Measurements from ENCODE around the gene NUTF2.
"Not testable (repeated sequence)": the region's sequence is repeated elsewhere in the genome, so short reads cannot be mapped to it uniquely, and the experiment has no call there.

The NUTF2 gene

DNA sequence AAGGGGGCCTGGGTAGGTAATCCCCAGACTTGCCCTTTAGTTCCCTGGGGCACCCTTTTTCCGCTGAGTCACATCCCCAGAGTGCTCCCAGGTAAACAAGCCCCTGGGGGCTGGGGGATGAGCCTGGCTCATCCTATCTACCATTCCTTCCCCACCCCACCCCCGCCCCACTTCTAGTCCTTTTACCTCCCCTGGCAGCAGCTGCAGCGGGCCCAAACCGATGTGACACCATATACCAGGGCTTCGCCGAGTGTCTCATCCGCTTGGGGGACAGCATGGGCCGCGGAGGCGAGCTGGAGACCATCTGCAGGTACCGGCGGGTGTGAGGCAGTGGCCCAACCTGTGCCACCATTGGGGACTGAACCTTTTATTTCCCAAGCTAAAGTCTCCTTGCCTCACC is 38.8 kb downstream of the NUTF2 start:
- DNase-seq (ENCODE audit: low read depth), result no peak

DNA sequence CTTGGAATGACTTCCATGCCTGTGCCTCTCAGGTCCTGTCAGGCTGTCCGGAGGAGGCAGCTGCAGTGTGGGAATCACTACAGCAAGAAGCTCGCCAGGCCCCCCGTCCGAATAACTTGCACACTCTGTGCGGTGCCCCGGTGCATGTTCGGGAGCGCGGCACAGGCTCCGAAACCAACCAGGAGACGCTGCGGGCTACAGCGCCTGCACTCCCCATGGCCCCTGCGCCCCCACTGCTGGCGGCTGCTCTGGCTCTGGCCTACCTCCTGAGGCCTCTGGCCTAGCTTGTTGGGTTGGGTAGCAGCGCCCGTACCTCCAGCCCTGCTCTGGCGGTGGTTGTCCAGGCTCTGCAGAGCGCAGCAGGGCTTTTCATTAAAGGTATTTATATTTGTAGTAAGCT is 39.2 kb downstream of the NUTF2 start:
- DNase-seq (ENCODE audit: low read depth), result no peak

DNA sequence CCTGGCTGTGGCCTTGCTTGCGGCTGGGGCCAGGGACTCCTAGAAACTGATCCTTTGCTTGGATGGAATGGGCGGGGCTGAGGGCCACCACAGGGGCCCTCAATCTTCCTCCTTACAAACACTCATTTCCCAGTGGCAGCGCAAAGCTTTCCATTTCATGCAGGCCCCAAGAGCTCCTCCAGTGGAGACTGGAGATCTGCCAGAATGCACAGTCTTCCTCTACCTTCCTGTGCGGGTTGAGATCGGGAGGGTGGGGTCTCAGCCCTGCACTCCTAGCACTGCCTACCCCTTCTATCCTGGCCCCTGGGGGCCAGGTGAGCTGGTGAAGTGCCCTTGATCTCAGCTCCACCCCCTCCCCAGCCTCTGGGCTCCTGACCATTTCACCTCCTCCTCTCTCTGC is 39.7 kb downstream of the NUTF2 start:
- no peak for DNase-seq (ENCODE audit: low read depth)

DNA sequence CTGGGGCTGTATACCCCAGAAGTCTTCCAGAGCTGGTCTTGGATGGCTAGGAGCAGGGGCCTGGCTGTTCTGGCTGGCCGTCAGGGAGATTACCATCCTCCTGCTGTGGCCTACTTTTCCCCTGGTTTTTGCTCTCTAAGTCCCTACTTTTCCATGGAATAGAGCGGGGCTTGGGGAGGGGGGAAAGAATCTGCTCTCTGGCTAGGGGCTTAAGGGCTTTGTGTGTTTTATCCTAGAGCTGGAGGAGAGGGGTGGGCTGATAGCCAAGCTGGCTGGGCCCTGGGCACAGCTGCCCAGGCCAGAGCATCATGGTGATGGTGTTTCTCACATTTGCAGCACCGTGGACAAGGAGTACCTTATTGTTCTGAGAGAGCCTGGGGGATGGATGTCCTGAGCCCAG is 41.6 kb downstream of the NUTF2 start:
- DNase-seq (ENCODE audit: low read depth), result no peak

DNA sequence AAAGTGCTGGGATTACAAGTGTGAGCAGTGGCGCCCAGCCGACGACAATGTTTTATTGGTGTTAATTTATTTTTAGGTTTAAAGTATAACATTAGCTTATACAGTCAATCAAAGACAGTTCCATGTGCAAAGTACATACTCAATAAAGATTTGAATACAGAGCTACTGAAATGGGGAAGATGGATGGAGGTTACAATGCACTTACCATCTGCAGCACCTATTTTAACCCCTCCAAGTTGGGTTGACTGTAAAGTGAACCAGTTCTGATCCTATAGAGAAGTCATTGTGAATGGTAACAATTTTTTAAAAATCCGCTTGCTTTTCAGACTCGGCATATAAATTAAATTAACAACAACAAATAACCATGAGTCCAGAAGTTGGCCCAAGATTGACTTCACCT is 45.6 kb downstream of the NUTF2 start:
- DNase-seq (ENCODE audit: low read depth), result no peak

DNA sequence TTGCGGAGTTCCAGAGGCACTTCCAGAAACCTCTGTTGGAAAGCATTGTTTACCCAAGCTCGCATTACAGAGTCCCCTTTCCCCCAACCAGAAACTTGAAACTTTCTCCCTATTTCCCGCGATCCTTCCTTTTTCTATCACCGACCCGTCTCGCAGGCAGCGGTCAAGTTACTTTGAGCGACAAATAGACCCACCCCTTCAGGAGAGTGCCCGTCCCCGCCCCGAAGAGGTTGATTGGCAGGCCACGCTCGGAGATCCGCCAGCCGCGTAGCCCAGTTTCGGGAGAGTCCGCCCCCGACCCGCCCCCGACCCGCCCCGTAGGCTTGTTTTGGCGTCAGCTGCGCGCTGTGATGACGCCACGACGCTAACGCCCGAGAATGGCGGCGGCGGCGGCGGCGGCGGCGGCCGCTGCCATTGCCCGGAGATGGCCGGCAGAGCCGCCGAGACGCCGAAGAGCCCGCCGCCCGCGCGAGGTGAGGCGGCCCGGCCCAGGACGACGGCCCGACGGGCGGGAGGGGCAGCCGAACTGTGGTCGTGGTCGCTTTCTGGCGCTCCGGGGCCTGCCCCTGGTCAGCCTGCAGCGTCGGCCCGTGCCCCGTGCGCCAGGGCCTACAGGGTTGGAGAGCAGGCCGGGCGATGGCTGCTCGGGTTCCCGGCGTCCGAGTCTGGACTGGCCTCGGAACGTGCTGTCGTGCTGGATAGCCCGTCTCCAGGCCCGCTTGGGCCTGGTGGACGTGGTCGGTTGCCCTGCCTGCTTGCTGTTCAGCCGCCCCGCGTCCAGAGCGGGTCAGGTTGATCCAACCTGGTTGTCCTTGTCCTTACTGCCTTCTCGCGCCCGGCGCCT is 46.4 kb downstream of the NUTF2 start, which contains the start of gene PSKH1:
Gene PSKH1, plus strand, starts transcription at position 356 of the 844 bp plus-strand sequence. CDS start 15,496 bp downstream, outside the sequence.
- peak; percentile 91 for DNase-seq (ENCODE audit: low read depth)

DNA sequence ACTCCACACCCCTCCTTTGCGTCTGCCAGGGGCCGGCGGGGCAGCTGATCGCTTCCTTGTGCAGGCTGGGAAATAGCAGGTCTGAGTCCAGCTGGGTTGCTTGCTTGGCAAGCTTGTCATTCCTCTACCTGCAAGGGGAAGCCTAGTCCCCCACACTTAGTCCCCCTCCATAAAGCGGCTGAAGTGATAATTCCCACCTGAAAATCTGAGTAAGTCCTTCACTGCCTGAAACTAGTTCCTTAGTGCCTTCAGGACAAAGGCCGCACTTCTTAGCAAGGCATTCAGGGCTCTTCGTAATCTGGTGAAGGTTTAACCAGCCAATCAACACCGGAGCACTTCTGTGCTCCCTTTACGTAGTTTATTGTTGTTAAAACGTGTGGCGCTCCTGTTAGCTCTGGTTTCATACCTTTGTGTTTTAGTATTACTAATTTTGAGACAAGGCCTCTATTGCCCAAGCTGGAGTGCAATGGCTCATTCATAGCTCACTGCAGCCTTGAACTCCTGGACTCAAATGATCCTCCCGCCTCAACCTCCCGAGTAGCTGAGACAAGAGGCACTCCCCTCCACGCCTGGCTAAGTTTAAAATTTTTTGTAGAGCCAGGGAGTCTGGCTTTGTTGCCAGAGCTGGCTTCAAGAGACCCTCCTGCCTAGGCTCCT is 47.1 kb downstream of the NUTF2 start:
- no peak for DNase-seq (ENCODE audit: low read depth)

DNA sequence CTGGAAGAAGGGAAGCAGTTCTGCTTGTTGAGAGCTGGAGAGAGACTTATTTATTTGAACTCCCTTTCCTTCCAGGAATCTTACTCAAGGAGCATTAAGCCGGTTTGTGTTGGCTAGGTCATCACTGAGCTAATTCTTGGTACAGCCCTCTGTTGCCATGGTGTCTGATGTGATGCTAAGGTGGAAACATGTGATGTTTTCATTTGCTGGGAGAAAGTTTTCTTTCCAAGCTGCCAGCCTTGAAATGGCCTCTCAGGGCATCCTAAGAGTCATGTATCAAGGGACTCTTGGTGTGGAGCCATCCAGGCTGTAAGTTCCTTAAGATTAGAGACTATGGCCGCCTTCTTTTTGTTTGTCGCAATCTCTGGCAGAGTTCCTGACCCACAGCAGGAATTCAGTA is 50.5 kb downstream of the NUTF2 start:
- DNase-seq (ENCODE audit: low read depth), result no peak

DNA sequence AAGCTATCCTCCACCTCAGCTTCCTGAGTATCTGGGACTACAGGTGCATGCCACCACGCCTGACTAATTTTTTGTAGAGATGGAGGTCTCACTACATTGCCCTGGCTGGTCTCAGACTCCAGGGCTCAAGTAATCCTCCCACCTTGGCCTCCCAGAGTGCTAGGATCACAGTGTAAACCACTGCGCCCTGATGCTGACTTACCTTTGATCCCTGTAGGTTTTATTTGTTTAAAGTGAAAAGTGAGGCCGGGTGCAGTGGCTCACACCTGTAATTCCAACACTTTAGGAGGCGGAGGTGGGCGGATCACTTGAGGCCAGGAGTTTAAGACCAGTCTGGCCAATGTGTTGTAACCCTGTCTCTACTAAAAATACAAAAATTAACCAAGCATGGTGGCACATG is 55.0 kb downstream of the NUTF2 start:
- DNase-seq (ENCODE audit: low read depth), result no peak

DNA sequence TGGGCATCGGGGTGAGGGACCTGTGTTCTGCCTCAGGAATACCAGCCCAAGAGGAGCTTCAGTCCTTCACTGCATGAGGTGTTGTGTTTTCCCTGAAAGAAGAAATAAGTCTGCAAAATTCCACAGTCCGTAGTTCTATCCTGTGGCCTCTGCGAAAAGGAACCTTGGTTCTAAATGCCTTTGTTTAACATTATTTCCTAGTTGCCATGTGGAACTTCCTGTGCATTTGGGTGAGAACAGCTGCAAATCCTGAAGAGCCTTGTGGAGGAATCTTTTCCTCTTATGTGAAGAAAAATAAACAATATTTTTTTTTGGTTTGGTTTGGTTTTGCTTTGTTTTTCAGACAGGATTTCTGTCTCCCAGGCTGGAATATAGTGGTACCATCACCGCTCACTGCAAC is 56.1 kb downstream of the NUTF2 start:
- no peak for DNase-seq (ENCODE audit: low read depth)

DNA sequence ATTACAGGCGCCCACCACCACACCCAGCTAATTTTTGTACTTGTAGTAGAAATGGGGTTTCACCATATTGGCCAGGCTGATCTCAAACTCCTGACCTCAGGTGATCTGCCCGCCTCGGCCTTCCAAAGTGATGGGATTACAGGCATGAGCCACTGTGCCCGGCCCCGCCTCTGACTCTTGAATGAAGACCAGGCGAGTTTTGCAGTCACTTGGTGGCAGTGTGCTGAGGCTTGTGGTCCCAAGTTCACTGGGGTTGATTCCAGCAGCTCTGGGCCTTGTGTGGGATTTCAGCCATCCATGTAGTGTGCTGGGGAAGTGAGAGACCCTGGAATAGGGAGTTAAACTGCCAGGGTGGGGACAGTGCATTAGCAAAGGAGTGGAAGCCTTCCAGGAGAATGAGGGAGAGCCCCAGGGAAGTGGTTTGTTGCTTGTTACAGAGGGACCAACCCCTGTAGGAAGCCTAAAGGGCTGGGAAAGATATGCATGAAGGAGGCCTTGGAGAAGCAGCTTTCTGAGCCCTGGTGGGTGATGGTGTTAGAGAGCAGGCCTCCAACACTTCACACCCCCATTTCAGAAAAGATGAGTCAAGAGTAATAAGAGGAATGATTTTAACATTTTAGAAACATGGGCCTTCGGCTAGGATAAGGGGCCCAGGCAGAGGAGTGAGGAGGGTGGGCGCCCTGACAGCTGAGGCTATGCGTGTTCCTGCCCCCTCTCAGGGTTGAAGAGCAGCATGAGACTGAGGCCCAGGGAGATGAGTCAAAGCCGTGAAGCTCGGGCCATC is 60.9 kb downstream of the NUTF2 start:
- no peak for DNase-seq (ENCODE audit: low read depth)

DNA sequence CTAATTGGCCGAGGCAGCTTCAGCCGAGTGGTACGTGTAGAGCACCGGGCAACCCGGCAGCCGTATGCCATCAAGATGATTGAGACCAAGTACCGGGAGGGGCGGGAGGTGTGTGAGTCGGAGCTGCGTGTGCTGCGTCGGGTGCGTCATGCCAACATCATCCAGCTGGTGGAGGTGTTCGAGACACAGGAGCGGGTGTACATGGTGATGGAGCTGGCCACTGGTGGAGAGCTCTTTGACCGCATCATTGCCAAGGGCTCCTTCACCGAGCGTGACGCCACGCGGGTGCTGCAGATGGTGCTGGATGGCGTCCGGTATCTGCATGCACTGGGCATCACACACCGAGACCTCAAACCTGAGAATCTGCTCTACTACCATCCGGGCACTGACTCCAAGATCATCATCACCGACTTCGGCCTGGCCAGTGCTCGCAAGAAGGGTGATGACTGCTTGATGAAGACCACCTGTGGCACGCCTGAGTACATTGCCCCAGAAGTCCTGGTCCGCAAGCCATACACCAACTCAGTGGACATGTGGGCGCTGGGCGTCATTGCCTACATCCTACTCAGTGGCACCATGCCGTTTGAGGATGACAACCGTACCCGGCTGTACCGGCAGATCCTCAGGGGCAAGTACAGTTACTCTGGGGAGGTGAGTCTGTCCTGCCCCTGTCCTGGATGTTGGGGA is 62.5 kb downstream of the NUTF2 start:
- no peak for DNase-seq (ENCODE audit: low read depth)

DNA sequence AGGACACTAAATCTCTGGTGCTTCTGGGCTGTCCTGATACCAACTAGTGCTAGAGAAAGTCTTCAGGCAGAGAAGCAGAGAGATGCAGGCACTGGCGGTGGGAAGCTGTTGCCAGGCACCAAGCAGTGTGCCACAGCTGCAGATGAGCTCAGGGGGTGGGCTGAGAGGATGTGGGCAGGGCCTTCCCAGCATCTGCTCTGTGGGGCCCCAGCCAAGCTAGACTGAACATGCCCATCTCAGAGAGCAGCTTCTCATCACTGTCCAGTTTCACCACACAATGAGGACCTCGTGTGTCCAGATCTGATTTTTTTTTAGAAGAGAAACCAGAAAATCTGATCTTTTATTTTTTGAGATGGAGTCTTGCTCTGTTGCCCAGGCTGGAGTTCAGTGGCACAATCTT is 63.4 kb downstream of the NUTF2 start:
- no peak for DNase-seq (ENCODE audit: low read depth)

DNA sequence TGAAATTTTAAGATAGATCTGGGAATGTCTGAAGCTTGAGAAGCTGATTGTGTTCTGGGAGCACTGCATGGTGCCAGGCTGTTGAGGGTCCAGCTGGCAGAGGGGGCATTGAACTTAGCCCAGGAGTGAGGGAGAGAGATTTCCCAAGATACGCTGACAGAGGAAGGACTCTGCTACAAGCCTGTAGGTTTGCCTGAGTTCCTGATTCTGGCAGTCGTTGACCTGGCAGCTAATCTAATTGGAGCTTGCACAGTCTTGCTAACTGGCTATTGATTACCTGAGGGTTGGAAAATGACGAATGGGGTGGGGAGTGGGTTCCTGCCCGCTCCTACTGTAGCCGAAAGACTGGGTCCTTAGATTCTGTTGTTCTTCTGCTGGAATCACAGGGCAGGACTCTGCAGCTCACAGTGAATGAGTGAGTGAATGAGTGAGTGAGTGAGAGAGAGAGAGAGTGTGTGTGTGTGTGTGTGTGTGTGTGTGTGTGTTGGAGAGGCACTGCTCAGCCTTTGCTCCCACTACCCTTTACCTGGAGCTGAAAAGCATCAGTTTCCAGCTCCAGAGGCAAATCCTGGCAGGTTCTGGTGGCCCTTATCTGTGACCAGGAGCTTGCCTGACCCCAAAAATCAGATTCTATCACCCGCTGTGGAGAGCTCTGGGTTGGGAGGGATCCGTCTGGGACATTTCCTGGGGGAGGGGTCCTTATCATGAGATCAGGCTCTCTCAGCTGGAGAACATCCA is 68.2 kb downstream of the NUTF2 start:
- no peak for DNase-seq (ENCODE audit: low read depth)

DNA sequence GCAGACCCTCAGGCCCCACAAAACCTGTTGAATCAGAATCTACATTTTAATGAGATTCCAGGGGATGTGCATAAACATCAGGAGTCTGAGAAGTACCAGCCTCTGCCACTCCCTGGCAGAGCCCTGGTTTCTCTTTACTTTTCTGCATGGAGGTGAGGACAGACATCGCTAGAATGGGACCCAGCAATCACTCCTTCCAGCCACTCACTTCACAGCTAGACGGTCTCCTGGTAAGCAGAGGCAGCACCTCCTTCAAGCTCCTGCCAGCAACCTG is 68.7 kb downstream of the NUTF2 start:
- not testable (repeated sequence) for DNase-seq (ENCODE audit: low read depth)

DNA sequence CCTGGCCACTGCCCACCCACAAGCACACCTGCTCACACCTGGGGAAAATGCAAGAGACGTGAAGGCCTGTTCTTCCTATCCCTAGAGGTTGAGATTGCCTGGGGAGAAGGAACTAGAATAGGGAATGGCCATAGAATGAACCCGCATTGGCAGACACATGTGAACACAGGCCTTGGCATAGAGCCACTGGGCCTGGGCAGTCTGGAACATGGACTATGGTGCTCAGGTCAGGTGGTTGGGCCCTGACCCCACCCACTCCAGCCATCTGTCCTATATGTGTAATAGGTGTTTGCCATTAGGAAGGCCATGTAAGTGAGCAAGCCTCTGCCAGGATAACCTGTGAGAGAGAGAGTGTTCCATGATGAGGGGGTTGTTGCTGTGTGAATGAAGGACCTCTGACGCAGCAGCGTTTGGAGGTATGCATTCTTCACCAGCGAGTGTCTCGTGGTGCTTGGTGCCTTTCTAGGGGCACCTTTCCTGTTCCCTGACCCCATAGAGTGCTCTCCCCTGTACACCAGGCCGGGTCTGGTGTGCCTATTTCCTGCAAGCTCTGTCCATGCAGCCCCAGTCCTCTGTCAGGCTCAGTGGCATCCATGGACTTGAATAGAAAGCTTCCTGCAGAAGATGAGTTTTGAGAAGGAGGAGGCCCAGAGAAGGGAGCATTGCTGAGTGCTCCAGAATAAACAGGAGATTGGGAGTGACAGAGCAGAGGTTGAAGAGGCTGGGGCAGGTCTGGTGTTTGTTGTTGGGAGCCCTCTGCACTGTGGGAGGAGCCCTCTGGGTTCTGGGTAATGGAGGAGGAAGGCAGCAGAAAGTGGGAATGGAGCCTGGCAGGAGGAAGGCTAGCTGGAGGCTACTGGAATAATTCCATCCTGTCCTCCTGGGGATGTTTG is 69.3 kb downstream of the NUTF2 start:
- no peak for DNase-seq (ENCODE audit: low read depth)

DNA sequence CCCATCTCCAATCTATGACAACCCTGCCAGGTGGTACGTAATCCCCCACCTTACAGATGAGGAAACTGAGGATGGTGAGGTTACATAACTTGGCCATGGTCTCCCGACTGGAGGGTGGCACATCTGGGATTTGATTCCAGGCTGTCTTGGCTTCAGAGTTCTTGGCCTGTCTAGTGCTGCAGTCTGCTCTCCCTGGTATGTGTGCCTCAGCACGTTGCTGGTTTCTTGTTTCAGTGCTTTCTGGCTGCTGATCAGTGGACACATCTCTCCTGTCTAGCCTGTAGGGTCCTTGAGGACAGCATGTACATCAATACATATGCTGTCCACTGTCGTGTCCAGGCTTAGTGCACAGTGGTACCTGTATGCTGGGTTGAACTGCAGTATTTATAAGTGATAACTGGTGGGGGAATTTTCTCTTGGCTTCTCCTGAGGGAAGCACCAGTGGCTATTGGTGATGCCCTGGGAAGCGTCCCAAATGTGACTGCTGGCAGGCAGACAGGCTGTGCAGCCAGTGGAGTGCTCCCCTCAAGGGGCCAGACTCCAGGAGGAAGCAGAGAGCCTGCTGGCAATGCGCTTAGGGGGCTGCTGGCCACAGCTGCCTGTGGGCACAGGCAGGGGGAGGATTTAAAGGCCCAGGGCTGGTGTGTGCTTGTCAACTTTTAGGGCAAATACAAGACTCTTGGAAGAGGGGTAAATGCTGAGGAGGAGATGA is 70.6 kb downstream of the NUTF2 start:
- DNase-seq (ENCODE audit: low read depth), result no peak

DNA sequence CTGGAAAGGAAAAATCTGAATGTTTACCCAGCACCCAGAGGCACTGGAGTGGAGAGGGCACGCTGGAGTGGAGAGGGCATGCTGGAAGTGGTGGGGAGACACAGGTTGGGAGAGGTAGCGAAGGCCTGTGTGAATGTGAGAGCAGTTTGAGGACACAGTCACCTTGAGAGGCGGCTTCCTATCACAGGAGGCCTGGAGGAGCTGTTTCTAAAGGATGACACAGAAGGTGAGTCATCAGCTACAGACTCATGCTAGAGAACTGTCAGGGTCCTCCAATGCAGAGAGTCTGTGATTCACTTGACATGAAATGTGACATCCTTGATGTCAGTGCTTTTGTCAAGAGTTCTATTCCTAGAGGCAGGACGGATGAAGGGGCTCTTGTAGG is 71.1 kb downstream of the NUTF2 start:
- no peak for DNase-seq (ENCODE audit: low read depth)

DNA sequence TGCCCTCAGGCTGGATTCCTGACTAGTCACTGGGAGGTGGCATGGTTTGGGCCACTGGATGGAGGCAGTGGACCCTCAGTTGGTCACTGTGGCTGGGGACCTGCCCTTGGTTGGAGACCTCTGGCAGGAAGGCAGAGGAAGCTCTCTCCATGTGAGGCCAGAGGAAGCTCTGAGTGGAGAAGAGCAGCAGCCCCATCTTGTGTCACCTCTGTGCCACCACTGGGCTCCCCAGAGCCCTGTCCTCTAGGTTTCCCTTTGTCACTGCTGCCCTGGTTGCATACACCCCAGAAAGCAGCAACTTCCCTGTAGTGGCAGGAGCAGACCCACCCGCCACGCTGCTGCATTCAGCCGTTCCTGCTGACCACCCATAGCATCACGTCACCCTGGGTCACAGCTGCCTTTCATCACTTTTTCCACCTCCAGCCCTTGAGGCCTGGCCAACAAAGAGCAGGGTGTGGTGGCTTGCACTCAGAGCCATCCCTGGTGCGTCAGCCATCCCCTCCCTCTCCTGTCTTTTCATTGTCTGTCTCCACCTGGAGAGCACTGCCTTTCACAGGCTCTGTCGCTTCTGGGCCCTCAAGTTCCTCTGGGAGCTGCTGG is 73.0 kb downstream of the NUTF2 start:
- DNase-seq (ENCODE audit: low read depth), result no peak

All from activated T-helper 9 cell treated with anti-CD3 and anti-CD28 coated beads, Interleukin-2, amount 50 U/mL, for 16 hours (primary cell).